OCI-LY1 (cell line): Measurements from ENCODE around the gene SFRP2.

Source experiments
- CTCF ChIP-seq: fragments of 200-600 bp; sonication (generic), shearing (Covaris generic); IDR thresholded peaks from 2 replicates; pipeline ENCODE4 v1.5.1; 2017; ENCODE audit warnings: mild to moderate bottlenecking, antibody characterized with exemption, low read length, moderate library complexity, mixed read lengths
- EZH2 ChIP-seq: fragments of 200-600 bp; sonication (generic), shearing (Covaris generic); IDR thresholded peaks from 2 replicates; pipeline ENCODE4 v1.8.0; 2017; ENCODE audit warnings: borderline replicate concordance, mixed run types, mild to moderate bottlenecking, antibody characterized with exemption, low read length, moderate library complexity, mixed read lengths

GRCh38 chr4:153798901-153799693 lies 10.2 kb upstream of the SFRP2 start:
- TF ChIP-seq CTCF (no peak), EZH2 (no peak)
